ENCODE measurements around the gene ANKRD45. TPM values are rescaled to one million over a fixed set of nuclear protein-coding genes. Genes with fewer than 3 reads are reported as not detected.
A peak's percentile ranks its signal among the peaks of the same experiment; 100 is the strongest.

ANKRD45 gene, protein sequence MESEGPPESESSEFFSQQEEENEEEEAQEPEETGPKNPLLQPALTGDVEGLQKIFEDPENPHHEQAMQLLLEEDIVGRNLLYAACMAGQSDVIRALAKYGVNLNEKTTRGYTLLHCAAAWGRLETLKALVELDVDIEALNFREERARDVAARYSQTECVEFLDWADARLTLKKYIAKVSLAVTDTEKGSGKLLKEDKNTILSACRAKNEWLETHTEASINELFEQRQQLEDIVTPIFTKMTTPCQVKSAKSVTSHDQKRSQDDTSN
- total RNA-seq (0.60 and 1.6 TPM in 2 replicates), polyA plus RNA-seq (2.2 and 2.3 TPM in 2 replicates)

DNA sequence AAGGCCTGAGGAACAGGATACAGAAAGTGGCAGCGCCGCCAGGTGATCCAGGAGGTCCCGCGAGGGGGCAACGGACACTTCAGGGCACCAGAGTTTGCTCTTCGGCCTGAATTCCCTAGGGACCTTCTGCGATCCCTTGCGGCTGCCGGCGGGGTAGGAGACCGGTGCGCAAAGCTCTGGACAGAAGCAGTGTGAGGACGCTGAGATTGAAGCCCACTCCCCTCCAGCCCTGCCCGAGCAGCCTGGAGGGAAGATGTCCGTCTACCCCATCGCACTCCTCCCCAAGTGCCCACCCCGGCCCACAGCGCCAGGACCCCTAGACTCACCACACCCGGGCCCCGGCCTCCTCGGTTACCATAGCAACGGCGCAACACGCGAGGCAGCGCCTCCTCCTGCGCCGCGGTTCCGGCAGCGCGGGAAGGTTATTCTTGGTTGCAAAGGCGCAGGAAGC, at the start of gene ANKRD45:
ANKRD45 (minus strand) TSS at position 361 of the 451 bp plus-strand sequence. CDS start 10,433 bp downstream, outside the sequence.
- H3K27me3 ChIP-seq: no peaks in the 10 kb centered on the region
- no peak within 1 kb of the TSS for H3K27ac ChIP-seq
- no peaks in the 10 kb centered on the region for H3K9me3 ChIP-seq (ENCODE audit: low read depth)
- peaks cover 13% of the 10 kb centered on the region for H3K4me1 ChIP-seq (ENCODE audit: low read depth)
- TF ChIP-seq, protein P1, sequence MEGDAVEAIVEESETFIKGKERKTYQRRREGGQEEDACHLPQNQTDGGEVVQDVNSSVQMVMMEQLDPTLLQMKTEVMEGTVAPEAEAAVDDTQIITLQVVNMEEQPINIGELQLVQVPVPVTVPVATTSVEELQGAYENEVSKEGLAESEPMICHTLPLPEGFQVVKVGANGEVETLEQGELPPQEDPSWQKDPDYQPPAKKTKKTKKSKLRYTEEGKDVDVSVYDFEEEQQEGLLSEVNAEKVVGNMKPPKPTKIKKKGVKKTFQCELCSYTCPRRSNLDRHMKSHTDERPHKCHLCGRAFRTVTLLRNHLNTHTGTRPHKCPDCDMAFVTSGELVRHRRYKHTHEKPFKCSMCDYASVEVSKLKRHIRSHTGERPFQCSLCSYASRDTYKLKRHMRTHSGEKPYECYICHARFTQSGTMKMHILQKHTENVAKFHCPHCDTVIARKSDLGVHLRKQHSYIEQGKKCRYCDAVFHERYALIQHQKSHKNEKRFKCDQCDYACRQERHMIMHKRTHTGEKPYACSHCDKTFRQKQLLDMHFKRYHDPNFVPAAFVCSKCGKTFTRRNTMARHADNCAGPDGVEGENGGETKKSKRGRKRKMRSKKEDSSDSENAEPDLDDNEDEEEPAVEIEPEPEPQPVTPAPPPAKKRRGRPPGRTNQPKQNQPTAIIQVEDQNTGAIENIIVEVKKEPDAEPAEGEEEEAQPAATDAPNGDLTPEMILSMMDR (IDR thresholded peaks at IDR 0.05; ENCODE audit: low read depth, low read length): peak; percentile 8
- peak; percentile 76 for DNase-seq (ENCODE audit: low read depth in 1 of 2, low spot score in 1 of 2)
- peak within 1 kb of the TSS; percentile 62 for H3K4me3 ChIP-seq
- H3K36me3 ChIP-seq: no peaks in the 10 kb centered on the region

DNA sequence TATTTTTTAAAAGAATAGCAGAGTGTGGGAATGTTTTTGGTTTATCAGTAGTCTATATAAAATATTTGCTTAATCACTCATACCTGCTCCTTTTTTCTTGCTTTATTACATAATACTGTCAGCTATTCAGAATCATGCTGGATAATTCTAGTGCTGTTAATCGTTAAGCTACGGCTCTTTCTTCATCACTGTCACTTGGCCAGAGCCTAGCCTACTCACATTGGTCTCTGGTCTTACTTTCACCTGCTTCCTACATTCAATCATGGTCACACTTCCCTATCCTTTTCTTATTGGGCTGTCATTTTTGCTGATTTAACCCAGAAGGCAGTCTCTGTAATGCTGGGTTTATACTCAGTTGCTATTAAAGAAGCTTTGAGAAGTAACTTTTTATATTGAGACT, 47.6 kb upstream of the ANKRD45 start:
- Histone ChIP-seq H3K27me3 (peaks cover 12% of the 10 kb centered on the region), H3K27ac (no peak overlapping the region), H3K4me3 (no peak overlapping the region), H3K36me3 (no peaks in the 10 kb centered on the region), H3K9me3 (ENCODE audit: low read depth) (no peaks in the 10 kb centered on the region), H3K4me1 (ENCODE audit: low read depth) (peaks cover 9% of the 10 kb centered on the region)
- DNase-seq (ENCODE audit: low read depth in 1 of 2, low spot score in 1 of 2): no peak
- TF ChIP-seq, protein P1 (IDR thresholded peaks at IDR 0.05; ENCODE audit: low read depth, low read length): no peak

DNA sequence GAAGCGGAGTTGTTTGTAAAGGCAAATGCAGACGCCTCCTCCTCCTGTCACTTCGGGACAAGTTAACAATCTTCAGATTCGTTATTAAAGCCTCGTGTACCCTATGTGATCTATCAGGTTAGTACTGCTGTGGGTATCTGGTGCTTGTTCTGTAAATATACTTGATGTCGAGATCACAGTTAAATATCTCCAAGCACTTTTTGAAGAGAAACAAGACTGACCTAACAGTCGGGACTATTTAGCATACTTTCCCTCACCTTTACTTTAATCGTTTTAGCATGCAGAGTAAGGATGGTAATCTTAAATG, 45.8 kb upstream of the ANKRD45 start:
- H3K27me3 ChIP-seq: peaks cover 30% of the 10 kb centered on the region
- peaks cover 9% of the 10 kb centered on the region for H3K4me1 ChIP-seq (ENCODE audit: low read depth)
- peak overlapping the region; percentile 66 for H3K4me3 ChIP-seq
- H3K36me3 ChIP-seq: no peaks in the 10 kb centered on the region
- no peak for DNase-seq (ENCODE audit: low read depth in 1 of 2, low spot score in 1 of 2)
- peak overlapping the region; percentile 89 for H3K27ac ChIP-seq
- TF ChIP-seq, protein P1 (IDR thresholded peaks at IDR 0.05; ENCODE audit: low read depth, low read length): no peak
- no peaks in the 10 kb centered on the region for H3K9me3 ChIP-seq (ENCODE audit: low read depth)

DNA sequence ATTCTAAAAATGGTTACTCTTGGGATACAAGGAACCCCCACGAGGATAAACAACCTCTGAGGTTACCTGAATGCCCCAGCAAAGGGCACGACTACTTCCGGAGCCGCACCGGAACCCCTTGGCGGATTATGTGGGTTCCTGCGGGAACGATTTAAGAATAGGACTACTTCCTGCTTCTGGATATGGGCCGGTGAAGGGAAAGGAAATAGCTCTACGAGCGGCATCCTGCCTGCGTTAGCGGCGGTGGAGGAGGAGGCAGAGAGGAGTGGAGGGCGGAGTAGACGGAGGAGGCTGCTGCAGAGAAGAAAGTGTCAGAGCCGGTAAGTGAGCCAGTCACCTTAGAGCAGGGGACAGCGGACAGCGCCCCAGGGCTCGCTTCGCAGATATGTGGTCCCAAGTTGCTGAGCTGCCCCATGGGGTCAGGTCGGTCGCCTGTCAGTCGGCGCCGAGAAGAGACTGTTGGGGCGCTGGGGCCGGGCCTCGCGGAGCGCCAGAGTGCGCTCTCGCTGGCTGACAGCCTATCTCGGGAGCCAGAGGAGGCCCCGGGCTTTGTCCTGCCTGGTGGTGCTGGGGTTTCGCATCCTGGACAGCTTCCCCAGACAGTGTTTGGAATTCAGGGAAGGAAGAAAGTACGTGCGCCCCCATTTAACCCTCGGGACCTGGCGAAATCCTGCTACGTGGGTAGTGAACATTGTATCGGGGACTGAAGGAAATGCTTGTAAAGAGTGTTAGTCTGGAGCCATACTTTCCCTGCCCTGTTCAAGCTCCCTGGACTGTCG, 45.3 kb upstream of the ANKRD45 start, which contains the start of gene KLHL20:
KLHL20 (plus strand) TSS at position 223 of the 779 bp plus-strand sequence. CDS start 1,063 bp downstream, outside the sequence.
- peak within 1 kb of the TSS; percentile 89 for H3K27ac ChIP-seq
- TF ChIP-seq, protein P1 (IDR thresholded peaks at IDR 0.05; ENCODE audit: low read depth, low read length): peak; percentile 6
- H3K36me3 ChIP-seq: no peaks in the 10 kb centered on the region
- peaks cover 35% of the 10 kb centered on the region for H3K27me3 ChIP-seq
- peak; percentile 87 to 95 for DNase-seq (ENCODE audit: low read depth in 1 of 2, low spot score in 1 of 2)
- peak within 1 kb of the TSS; percentile 66 for H3K4me3 ChIP-seq
- H3K4me1 ChIP-seq (ENCODE audit: low read depth): peaks cover 9% of the 10 kb centered on the region
- no peaks in the 10 kb centered on the region for H3K9me3 ChIP-seq (ENCODE audit: low read depth)

DNA sequence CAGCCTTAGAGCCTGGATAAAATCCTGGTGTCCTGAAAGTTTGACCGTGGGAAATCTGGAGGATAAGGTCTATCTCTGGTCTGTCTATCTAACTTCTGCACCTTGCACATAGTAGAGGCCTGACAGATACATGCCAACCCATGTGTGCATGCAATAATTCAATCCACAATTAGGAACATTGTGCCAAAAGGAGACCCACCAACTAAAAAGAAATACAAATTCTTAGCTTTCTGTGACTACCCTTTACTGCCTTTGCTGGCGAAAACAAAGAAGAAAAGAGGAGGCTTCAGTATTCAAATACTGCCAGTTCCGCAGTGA, 44.7 kb upstream of the ANKRD45 start:
- no peak for DNase-seq (ENCODE audit: low read depth in 1 of 2, low spot score in 1 of 2)
- H3K27ac ChIP-seq: peak overlapping the region; percentile 89
- TF ChIP-seq, protein P1 (IDR thresholded peaks at IDR 0.05; ENCODE audit: low read depth, low read length): no peak

More for the DNA sequence above, 44.7 kb upstream of the ANKRD45 start:
- H3K4me1 ChIP-seq (ENCODE audit: low read depth): peaks cover 9% of the 10 kb centered on the region
- no peaks in the 10 kb centered on the region for H3K36me3 ChIP-seq
- H3K9me3 ChIP-seq (ENCODE audit: low read depth): no peaks in the 10 kb centered on the region
- peaks cover 41% of the 10 kb centered on the region for H3K27me3 ChIP-seq
- H3K4me3 ChIP-seq: peak overlapping the region; percentile 66
